ENCODE results near the gene USP5. TPM values are rescaled to one million over a fixed set of nuclear protein-coding genes. Genes with fewer than 3 reads are reported as not detected.
A peak's percentile ranks its signal among the peaks of the same experiment; 100 is the strongest.
"Not testable (repeated sequence)": the region's sequence is repeated elsewhere in the genome, so short reads cannot be mapped to it uniquely, and the experiment has no call there.

USP5 gene
- total RNA-seq, 4 donors from 2014 or later, result 61.9 to 79.3 (median 72.5) TPM

GRCh38 chr12:6869049-6870021 lies 17.4 kb downstream of the USP5 start:
- WGBS, 2 donors, result 32 to 33% methylated on average over 12 of the region's 12 CpGs
- DNase-seq (ENCODE audit: low spot score in 2 of 2), result peak; percentile 81 to 95
- TF ChIP-seq, protein P1, sequence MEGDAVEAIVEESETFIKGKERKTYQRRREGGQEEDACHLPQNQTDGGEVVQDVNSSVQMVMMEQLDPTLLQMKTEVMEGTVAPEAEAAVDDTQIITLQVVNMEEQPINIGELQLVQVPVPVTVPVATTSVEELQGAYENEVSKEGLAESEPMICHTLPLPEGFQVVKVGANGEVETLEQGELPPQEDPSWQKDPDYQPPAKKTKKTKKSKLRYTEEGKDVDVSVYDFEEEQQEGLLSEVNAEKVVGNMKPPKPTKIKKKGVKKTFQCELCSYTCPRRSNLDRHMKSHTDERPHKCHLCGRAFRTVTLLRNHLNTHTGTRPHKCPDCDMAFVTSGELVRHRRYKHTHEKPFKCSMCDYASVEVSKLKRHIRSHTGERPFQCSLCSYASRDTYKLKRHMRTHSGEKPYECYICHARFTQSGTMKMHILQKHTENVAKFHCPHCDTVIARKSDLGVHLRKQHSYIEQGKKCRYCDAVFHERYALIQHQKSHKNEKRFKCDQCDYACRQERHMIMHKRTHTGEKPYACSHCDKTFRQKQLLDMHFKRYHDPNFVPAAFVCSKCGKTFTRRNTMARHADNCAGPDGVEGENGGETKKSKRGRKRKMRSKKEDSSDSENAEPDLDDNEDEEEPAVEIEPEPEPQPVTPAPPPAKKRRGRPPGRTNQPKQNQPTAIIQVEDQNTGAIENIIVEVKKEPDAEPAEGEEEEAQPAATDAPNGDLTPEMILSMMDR (IDR thresholded peaks at IDR 0.05), result peak in 1 of 3 donors; percentile 82
- TF ChIP-seq POLR2A (IDR thresholded peaks at IDR 0.05), result no peak
- H3K4me3 ChIP-seq (ENCODE audit: low read depth, poor library complexity, severe bottlenecking), result no peak overlapping the region
- intact Hi-C loops (cut with DNase I; ENCODE audit: low total_unique reads), result loop anchor here (10.0 kb wide), 1 partner anchor 95 kb away; no protein-coding TSS in a partner anchor

DNA sequence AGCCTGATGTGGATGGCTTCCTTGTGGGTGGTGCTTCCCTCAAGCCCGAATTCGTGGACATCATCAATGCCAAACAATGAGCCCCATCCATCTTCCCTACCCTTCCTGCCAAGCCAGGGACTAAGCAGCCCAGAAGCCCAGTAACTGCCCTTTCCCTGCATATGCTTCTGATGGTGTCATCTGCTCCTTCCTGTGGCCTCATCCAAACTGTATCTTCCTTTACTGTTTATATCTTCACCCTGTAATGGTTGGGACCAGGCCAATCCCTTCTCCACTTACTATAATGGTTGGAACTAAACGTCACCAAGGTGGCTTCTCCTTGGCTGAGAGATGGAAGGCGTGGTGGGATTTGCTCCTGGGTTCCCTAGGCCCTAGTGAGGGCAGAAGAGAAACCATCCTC lies 18.4 kb downstream of the USP5 start:
- not testable (repeated sequence) for H3K4me3 ChIP-seq (ENCODE audit: low read depth, poor library complexity, severe bottlenecking); DNase-seq (ENCODE audit: low spot score in 2 of 2)
- 52 to 53% methylated on average over 4 of the region's 4 CpGs for WGBS, 2 donors
- intact Hi-C loops (cut with DNase I; ENCODE audit: low total_unique reads), result loop anchor here (10.0 kb wide), 1 partner anchor 94 kb away; no protein-coding TSS in a partner anchor

GRCh38 chr12:6871052-6871957 lies 19.4 kb downstream of the USP5 start:
- DNase-seq (ENCODE audit: low spot score in 2 of 2), result no peak
- intact Hi-C loops (cut with DNase I; ENCODE audit: low total_unique reads), result loop anchor here (10.0 kb wide), 1 partner anchor 93 kb away; no protein-coding TSS in a partner anchor
- no peak overlapping the region for H3K4me3 ChIP-seq (ENCODE audit: low read depth, poor library complexity, severe bottlenecking)
- TF ChIP-seq, protein P1 (IDR thresholded peaks at IDR 0.05), result no peak
- TF ChIP-seq POLR2A (IDR thresholded peaks at IDR 0.05), result no peak
- 58 to 65% methylated on average over 11 to 12 of the region's 12 CpGs for WGBS, 2 donors

GRCh38 chr12:6872073-6873048 lies 20.4 kb downstream of the USP5 start:
- 1 to 2% methylated on average over 17 to 29 of the region's 40 CpGs for WGBS, 2 donors
- no peak for TF ChIP-seq POLR2A (IDR thresholded peaks at IDR 0.05)
- TF ChIP-seq, protein P1 (IDR thresholded peaks at IDR 0.05), result no peak
- peak; percentile 76 to 96 for DNase-seq (ENCODE audit: low spot score in 2 of 2)
- H3K4me3 ChIP-seq (ENCODE audit: low read depth, poor library complexity, severe bottlenecking), result peak overlapping the region; percentile 56
- intact Hi-C loops (cut with DNase I; ENCODE audit: low total_unique reads), result loop anchor here (10.0 kb wide), 1 partner anchor 92 kb away; no protein-coding TSS in a partner anchor

- peak; percentile 95 to 99 for DNase-seq (ENCODE audit: low spot score in 2 of 2)
- H3K4me3 ChIP-seq (ENCODE audit: low read depth, poor library complexity, severe bottlenecking), result peak within 1 kb of the TSS; percentile 56
- WGBS, 2 donors, result 0 to 2% methylated on average over 48 to 50 of the region's 66 CpGs
- intact Hi-C loops (cut with DNase I; ENCODE audit: low total_unique reads), result loop anchor here (10.0 kb wide), 1 partner anchor 91 kb away; no protein-coding TSS in a partner anchor
- TF ChIP-seq, protein P1 (IDR thresholded peaks at IDR 0.05), result no peak
- no peak for TF ChIP-seq POLR2A (IDR thresholded peaks at IDR 0.05)
Measured at GRCh38 chr12:6873094-6874014, 21.4 kb downstream of the USP5 start, which contains the start of gene SPSB2. Gene SPSB2, minus strand, starts transcription at chr12:6873303. Its CDS starts 402 bp downstream, at chr12:6872901.

DNA sequence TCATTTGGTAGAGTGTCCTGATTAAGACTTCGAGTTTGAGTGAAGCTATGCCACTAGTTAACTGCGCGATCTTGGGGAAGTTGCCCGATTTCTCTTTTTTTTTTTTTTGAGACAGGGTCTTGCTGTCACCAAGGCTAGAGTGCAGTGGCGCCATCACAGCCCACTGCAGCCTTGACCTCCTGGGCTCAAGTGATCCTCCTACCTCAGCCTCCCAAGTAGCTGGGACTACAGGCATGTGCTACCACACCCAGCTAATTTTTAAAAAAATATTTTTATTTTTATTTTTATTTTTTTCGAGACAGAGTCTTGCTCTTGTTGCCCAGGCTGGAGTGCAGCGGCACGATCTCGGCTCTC lies 22.0 kb downstream of the USP5 start:
- DNase-seq (ENCODE audit: low spot score in 2 of 2); H3K4me3 ChIP-seq (ENCODE audit: low read depth, poor library complexity, severe bottlenecking): not testable (repeated sequence)
- WGBS, 2 donors, result 46 to 52% methylated on average over 9 of the region's 9 CpGs
- intact Hi-C loops (cut with DNase I; ENCODE audit: low total_unique reads), result loop anchor here (10.0 kb wide), 1 partner anchor 91 kb away; no protein-coding TSS in a partner anchor

DNA sequence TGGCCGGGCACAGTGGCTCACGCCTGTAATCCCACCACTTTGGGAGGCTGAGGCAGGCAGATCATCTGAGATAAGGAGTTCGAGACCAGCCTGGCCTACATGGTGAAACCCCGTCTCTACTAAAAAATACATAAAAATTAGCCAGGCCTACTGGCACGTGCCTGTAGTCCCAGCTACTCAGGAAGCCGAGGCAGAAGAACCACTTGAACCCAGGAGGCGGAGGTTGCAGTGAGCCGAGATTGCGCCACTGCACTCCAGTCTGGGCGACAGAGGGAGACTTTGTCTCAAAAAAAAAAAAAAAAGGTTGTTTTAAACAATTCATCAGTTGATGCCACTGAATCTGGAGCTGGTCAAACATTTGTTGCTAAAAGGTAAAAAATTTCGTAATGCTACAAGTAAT lies 27.9 kb downstream of the USP5 start:
- not testable (repeated sequence) for H3K4me3 ChIP-seq (ENCODE audit: low read depth, poor library complexity, severe bottlenecking); DNase-seq (ENCODE audit: low spot score in 2 of 2)
- intact Hi-C loops (cut with DNase I; ENCODE audit: low total_unique reads), result loop anchor here (10.0 kb wide), 1 partner anchor 85 kb away; no protein-coding TSS in a partner anchor
- WGBS, 2 donors, result 94 to 95% methylated on average over 11 of the region's 11 CpGs

All from lower leg skin (tissue), 4 donors.